HFFc6 (cell line): ENCODE data around the gene SEMA6C. TPM values are rescaled to one million over a fixed set of nuclear protein-coding genes. Genes with fewer than 3 reads are reported as not detected.

Experiments used
- DNase-seq: peaks from one replicate; pipeline ENCODE4 v3.0.0-alpha.2; 2018
- H3K27ac Mint-ChIP-seq: 2 replicates; pipeline ENCODE4 v1.8.0; 2020; ENCODE audit warnings: mild to moderate bottlenecking, mixed read lengths
- H3K27me3 Mint-ChIP-seq: 2 replicates; pipeline ENCODE4 v1.8.0; 2021; ENCODE audit warnings: mild to moderate bottlenecking, moderate library complexity, mixed read lengths; ENCODE audit not compliant: insufficient read depth
- H3K36me3 Mint-ChIP-seq: 2 replicates; pipeline ENCODE4 v1.8.0; 2021; ENCODE audit warnings: low read depth, mixed read lengths
- H3K4me1 Mint-ChIP-seq: 2 replicates; pipeline ENCODE4 v1.8.0; 2020; ENCODE audit warnings: low read depth, mixed read lengths
- H3K4me3 Mint-ChIP-seq: 2 replicates; pipeline ENCODE4 v1.8.0; 2020; ENCODE audit warnings: mild to moderate bottlenecking, moderate library complexity, mixed read lengths
- H3K9me3 Mint-ChIP-seq: 2 replicates; pipeline ENCODE4 v1.8.0; 2020; ENCODE audit warnings: mild to moderate bottlenecking, mixed read lengths
- total RNA-seq, 6 experiments: library from RNA; stranded (reverse); fragmentation: NEBNext Ultra II Directional; extraction: Animal tissue kit (Norgen Biotek cat#: 25700); gene quantifications; 2 replicates in 1 of 6; 3 replicates in 5 of 6; pipeline ENCODE4 v1.2.3, GENCODE V29; 2021
- TF ChIP-seq, protein P1 (sequence below): fragments of 200-600 bp; sonication (generic); IDR thresholded peaks from 2 replicates; pipeline ENCODE4 v1.5.0; 2021; ENCODE audit warnings: antibody characterized with exemption, mild to moderate bottlenecking

The SEMA6C gene
- total RNA-seq, 6 experiments from 2014 or later, result 0.94 to 1.5 (median 1.4) TPM

DNA sequence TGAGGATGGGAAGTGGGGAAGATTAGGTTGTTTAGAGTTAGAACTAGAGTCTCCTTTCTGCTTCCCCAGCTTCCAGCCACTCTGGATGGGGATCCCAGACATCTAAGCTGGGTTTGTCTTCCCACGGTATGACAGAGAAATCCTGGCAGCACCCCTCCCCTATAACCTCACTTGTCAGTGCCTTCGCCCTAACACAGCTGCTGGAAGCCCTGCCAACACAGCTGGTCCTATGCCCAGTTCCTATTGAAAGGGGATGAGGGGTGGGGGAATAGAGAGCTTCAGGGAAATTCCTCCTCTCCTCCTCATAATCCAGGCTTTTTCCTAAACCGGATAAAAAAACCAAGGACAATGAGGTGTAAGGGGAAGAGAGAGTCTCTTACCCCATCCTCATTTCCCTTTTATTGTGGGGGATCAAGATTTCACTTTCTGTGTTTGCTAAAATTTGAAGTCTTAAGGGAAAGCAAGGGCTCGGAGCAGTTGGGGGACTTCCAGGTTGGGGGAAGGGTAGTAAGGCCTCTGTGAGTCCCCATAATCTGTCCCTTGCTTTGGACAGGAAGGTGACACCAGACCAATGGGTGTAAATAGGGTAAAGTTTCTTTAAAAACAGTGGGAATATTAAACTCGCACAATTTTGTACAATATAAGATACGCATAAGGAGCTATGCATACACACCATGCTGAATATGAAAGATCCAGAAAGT, 28.8 kb upstream of the SEMA6C start:
- peaks cover 5% of the 10 kb centered on the region for H3K27me3 Mint-ChIP-seq
- no peaks in the 10 kb centered on the region for H3K9me3 Mint-ChIP-seq
- H3K27ac Mint-ChIP-seq, result no peak overlapping the region
- H3K36me3 Mint-ChIP-seq, result peaks cover under 1% of the 10 kb centered on the region; the same call in 1 of the 2 replicates
- no peak for DNase-seq
- no peak overlapping the region for H3K4me3 Mint-ChIP-seq
- H3K4me1 Mint-ChIP-seq, result no peaks in the 10 kb centered on the region; the same call in 1 of the 2 replicates
- TF ChIP-seq, protein P1, sequence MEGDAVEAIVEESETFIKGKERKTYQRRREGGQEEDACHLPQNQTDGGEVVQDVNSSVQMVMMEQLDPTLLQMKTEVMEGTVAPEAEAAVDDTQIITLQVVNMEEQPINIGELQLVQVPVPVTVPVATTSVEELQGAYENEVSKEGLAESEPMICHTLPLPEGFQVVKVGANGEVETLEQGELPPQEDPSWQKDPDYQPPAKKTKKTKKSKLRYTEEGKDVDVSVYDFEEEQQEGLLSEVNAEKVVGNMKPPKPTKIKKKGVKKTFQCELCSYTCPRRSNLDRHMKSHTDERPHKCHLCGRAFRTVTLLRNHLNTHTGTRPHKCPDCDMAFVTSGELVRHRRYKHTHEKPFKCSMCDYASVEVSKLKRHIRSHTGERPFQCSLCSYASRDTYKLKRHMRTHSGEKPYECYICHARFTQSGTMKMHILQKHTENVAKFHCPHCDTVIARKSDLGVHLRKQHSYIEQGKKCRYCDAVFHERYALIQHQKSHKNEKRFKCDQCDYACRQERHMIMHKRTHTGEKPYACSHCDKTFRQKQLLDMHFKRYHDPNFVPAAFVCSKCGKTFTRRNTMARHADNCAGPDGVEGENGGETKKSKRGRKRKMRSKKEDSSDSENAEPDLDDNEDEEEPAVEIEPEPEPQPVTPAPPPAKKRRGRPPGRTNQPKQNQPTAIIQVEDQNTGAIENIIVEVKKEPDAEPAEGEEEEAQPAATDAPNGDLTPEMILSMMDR, result no peak

DNA sequence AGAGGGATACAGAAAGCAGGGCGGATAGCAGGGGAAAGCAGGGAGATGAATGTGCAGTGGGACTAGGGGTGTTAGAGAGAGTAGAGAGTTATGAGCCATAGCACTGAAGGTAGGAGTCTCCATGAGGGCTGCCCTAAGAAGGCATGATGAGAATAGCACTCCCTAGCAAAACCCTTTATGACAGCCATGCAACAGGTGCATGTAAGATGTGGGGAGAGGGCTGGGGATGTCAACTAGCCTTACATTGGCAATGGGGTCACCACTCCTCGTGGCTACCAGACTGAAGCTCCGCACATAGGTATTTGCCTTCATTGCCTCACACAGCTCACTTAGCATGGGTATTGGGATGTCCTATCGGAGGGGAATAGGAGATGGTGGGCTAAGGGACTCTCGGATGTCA, 24.8 kb upstream of the SEMA6C start:
- no peak for DNase-seq
- Mint-ChIP-seq H3K27me3 (peaks cover 4% of the 10 kb centered on the region), H3K4me3 (no peak overlapping the region), H3K4me1 (peaks cover 13% of the 10 kb centered on the region), H3K9me3 (no peaks in the 10 kb centered on the region), H3K36me3 (peaks cover 10% of the 10 kb centered on the region), H3K27ac (no peak overlapping the region)
- TF ChIP-seq, protein P1, result no peak

DNA sequence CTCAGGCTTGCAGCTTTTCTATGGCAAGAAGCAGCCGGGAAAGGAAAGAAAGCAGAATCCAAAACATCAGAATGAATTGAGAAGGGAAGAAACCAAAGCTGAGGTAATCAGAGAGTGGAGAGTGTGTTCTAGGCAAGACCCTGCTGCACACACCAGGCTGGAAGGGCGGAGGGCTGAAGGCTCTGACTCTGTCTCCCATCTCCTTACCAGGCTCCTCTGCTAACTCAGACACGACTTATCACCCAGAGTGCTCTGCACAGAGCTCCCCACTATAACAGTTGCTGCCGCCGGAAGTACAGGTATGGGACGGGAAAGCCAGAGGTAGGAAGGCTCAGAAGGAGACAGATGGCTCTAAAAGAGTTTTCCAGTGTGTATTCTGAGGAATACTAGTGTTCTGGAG, 20.7 kb upstream of the SEMA6C start:
- Mint-ChIP-seq H3K27ac (peak overlapping the region; percentile 98), H3K9me3 (no peaks in the 10 kb centered on the region), H3K4me3 (peak overlapping the region; percentile 100), H3K27me3 (peaks cover 5% of the 10 kb centered on the region), H3K36me3 (peaks cover 18% of the 10 kb centered on the region), H3K4me1 (peaks cover 24% of the 10 kb centered on the region)
- TF ChIP-seq, protein P1, result no peak
- no peak for DNase-seq

DNA sequence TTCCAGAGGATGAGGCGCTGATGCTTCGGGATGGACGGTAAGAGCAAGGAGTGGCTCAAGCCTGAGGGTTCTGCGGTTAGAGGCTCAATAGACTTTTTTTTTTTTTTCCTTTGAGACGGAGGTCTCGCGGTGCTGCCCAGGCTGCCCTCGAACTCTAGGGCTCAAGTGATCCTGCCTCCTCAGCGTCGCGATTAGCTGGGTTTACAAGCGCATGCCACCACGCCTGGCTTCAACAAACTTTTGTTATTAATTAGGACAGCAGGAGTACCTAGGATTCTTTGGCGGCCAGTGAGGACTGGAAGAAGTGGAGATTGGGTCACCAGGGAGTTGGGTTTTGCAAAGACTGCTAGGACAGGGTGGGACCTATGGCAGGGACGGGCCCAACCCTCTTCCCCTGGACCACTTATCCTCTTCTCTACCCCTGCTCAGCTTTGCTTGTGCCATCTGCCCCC, 20.1 kb upstream of the SEMA6C start:
- DNase-seq, result peak; percentile 80
- H3K4me1 Mint-ChIP-seq, result peaks cover 24% of the 10 kb centered on the region
- no peaks in the 10 kb centered on the region for H3K9me3 Mint-ChIP-seq
- peaks cover 3% of the 10 kb centered on the region for H3K27me3 Mint-ChIP-seq
- peaks cover 18% of the 10 kb centered on the region for H3K36me3 Mint-ChIP-seq
- H3K4me3 Mint-ChIP-seq, result peak overlapping the region; percentile 100
- TF ChIP-seq, protein P1, result no peak
- peak overlapping the region; percentile 98 for H3K27ac Mint-ChIP-seq

DNA sequence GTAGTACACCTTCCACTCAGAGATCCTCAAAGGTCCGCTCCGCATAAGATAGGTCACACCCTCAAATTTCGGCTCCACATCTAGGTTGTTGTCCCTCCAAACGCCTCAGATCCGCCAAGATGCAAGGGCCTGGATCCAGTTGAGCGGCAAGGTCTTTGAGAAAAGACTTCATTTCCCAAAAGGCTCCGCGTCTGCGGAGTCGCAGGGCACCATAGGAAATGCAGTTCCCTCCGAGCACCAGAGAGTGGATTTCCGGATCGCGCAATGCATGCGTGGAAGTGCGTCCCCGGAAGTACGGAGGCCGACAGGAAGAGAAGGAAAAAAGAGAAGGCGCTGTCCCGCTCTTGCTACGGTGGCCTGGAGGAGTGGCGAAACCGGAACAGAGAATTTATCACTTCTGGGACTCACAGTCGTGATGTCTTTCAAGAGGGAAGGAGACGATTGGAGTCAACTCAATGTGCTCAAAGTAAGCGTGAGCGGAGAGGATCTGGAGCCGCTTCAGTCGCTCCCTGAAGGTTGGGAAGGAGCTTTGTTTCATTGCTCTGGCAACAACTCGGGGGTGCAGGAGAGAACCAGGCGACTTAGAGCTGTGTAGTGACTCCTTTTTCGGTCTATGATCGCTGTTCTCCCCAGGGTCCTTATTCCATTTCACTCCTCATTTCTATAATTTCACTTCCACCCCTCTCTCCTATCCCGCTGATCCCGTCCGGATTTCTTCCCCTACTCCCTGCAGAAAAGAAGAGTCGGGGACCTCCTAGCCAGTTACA, 19.5 kb upstream of the SEMA6C start, which contains the start of the genes LYSMD1 and SCNM1:
LYSMD1 (minus strand) TSS at position 165 of the 767 bp plus-strand sequence. CDS start 644 bp downstream, outside the sequence.
SCNM1 (plus strand) TSS at position 407 of the 767 bp plus-strand sequence; CDS start at position 416, 9 bp downstream.
- DNase-seq, result peak; percentile 99
- Mint-ChIP-seq H3K36me3 (peaks cover 18% of the 10 kb centered on the region), H3K27me3 (peaks cover 3% of the 10 kb centered on the region), H3K4me3 (peak within 1 kb of the TSS; percentile 100), H3K9me3 (no peaks in the 10 kb centered on the region), H3K4me1 (peaks cover 24% of the 10 kb centered on the region), H3K27ac (peak within 1 kb of the TSS; percentile 98)
- TF ChIP-seq, protein P1, result no peak; the same call in 1 of the 2 replicates
